NCI-H1105 (cell line): ENCODE results near the gene SEC24D.
A peak's percentile ranks its signal among the peaks of the same experiment; 100 is the strongest.

Source experiments
- DNase-seq: peaks from one replicate; lab custom pipeline; 2025; lab: John Stamatoyannopoulos, UW

The SEC24D gene

DNA sequence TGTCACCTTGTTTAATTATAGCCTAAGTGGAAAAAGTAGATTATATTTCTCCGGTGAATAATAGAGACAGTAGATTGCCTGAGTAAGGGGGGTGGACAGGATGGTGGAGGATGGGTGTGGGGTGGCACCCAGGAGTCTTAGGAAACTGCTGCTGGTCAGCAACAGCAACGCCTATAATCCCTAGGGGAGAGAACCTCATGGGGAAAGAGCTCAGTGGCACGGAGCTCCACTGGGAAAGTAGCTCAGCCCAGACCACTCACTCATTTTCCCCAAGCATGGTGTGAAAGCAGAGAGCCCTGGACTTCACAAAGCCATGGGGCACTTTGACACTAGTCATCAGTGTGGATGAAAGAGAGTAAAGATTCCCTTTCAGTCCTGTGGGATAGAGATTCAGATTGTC is 119.6 kb downstream of the SEC24D start:
- no peak for DNase-seq

DNA sequence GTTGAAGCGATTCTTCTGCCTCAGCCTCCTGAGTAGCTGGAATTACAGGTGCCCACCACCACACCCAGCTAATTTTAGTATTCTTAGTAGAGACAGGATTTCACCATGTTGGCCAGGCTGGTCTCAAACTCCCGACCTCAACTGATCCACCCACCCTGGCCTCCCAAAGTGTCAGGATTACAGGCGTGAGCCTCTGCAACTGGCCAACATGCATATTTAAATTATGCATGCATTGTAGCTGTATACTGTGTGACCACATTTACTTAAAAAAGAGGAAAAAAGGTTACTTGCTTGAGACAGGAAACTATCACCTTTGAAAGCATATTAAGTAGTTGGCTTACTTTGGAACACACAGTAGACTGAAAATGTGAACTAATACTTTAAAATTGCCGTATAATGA is 121.2 kb downstream of the SEC24D start:
- DNase-seq, result no peak

DNA sequence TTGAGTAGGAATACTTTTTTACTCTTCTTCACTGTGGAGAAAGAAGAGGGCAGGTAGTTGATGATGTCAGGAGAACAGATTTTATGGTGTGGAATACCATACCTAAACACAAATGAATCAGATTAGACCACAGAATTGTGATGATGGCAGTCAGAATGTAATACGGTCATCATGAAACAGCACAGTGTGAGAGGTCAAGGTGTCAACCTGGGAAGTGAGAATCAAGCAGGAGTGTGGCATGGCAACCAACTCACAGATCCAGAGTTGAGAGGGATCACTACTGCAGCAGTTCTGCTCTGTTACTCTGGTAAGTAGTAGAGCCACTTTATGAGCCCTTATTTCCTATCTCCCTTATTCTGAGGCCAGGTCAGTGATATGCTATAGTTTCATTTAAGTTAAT is 123.1 kb downstream of the SEC24D start:
- no peak for DNase-seq

DNA sequence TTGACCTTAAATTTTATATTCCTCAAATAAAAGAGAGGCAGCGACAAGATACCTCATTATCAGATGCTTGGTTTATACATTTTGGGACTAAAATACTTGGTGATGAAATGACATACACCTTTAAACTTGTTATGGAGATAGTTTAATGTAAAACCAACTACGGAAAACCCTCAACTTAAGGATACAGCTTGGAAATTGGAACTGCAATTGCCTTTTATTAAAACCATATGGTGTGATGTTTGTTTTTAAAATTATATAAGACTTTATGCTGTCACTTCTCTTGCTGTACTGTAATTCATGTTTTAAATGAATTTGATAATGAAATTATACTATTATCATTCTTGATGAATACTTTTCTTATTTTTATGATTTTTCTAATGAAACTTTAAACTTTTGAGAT is 124.9 kb downstream of the SEC24D start:
- no peak for DNase-seq

DNA sequence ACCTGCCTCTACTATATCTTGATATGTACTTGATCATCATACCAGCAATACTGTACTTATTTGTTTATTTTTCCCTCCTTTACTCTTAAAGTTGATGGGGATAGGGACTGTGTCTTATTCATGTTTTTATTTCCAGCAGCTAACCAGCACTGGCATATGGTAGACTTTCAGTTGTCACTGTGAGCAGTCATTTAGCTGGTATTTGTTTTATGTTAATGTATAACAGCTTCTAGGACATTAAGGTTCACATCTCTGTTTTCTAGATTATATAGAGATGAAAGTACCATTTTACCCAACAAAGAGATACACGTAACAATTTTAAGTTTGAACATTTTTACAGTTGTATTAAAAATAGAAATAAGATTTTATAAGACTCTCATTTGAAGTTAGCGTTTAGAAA is 132.8 kb downstream of the SEC24D start:
- DNase-seq, result no peak

DNA sequence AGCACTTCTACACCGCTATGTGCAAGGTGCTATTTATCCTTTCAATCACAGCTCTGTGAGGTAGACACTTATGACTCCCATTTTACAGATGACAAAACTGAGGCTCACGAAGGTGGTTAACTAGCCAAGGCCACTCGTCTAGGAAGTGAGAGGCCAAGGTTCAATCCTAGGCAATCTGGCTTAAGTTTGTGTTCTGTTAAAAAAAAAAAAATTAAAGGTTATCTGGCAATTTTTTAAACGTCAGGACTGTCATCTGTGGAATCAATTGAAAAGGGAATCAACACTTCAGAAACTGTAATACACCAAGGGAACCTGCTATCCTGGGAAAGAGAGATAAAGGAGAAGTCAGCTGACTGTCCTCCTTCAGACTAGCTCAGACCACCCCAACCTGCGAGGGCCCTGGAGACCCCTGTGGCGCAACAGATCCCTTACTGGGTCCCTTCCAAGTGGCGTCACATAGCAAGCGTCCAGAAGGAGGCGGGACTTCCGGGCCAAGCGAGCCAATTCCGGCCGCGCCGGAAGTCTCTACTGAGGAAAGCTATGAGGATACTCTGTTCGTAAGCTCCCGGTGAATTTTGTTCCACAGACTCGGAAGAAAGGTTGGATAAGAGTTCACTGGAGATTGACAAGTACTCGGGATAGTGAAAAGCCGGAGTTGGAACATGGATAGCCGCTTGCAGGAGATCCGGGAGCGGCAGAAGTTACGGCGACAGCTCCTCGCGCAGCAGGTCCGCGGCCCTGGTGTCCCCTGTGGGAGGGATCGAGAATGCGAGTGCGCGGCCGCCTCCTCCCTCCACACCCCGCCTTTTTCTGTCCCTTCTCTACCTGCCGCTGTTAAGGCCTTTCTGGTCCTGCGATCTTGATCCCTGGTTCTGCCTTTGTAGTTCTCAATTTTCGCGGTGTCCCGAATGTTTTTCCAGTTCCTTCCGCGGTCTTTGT is 150.8 kb downstream of the SEC24D start, which contains the start of gene METTL14:
Gene METTL14, plus strand, starts transcription at position 520 of the 939 bp plus-strand sequence. Its CDS starts 143 bp downstream, at position 663.
- DNase-seq, result peak; percentile 62

DNA sequence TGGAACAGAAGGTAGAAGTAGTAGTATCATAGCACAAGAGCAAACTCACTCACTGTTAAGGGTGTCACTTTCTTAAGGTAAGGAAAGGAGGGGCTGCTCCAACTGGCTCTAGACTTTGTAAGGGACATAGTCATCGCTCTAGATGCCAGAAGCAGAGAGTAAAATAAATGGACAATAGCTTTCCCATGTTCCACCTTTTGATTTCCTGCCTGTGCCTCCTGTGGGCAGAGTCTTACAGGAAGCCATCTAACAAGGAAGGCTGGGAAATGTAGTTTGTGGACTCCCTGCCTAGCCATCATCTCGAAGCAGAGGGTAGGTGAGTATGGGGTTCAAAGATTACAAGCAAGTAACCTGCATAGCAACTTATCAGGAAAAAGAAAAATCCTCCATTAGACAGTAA is 152.4 kb downstream of the SEC24D start:
- no peak for DNase-seq

DNA sequence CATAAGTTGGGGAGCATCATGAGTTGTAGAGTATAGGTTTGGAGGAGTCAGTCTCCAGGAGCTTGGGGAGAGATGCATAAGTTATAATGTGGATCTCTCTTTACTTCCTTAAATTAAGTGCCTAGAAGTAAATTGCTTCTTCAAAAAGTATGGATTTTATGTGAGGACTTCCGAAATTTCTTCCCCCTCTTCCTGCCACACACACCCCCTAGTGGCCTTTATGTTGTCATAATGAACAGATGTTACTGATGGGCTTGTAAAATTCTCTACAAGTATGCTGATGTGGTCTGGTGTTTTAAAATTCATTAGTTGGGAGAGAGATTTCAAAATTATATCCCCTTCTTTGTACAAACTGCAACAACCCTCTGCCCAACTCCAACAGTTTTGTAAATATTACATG is 153.0 kb downstream of the SEC24D start:
- no peak for DNase-seq

DNA sequence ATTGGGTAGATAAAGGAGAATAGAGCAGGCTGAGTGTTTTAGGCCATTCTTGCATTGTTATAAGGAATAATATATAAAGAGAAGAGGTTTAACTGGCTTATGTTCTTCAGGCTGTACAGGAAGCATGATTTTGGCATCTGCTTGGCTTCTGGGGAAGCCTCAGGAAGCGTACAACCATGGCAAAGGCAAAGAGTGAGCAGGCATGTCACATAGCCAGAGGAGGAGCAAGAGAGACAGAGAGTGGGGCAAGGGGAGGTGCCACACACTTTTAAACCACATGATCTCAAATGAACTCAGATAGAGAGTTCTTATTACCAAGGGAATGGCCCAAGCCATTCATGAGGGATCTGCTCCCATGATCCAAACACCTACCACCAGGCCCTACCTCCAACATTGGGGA is 155.1 kb downstream of the SEC24D start:
- DNase-seq, result no peak

DNA sequence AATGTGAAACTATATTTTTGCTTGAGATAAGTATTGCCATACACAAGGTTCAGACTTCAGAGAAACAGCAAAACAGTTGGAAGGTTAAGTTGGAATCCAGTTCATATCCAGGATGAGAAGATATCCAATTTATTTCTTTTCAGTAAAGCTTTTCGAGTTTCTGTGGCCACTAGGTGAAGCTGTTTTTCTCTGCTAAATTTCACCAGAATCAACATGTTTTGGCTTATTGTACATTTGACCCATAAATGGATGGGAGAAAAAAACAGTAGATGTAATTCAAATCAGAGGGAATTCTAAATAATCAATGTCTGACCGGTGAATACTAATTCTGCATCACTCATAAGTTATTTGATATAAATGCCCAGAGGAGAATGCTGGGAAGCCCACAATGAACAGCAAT is 159.8 kb downstream of the SEC24D start:
- DNase-seq, result no peak
